HepG2 (cell line): Measurements from ENCODE around the gene OGFR. TPM values are rescaled to one million over a fixed set of nuclear protein-coding genes. Genes with fewer than 3 reads are reported as not detected.

Source experiments
- AGO2 ChIP-seq: fragments of 200-400 bp; formaldehyde crosslinking; optimal IDR thresholded peaks from 2 replicates; pipeline ENCODE3; 2017; ENCODE audit warnings: mild to moderate bottlenecking, low read depth, low read length, moderate library complexity
- BATF2 ChIP-seq: sonication (generic); formaldehyde crosslinking; IDR thresholded peaks from 2 replicates; pipeline ENCODE4 v1.8.0; 2022; ENCODE audit warnings: mild to moderate bottlenecking, missing genetic modification reagents, moderate library complexity
- PAX8 ChIP-seq: sonication (generic); formaldehyde crosslinking; IDR thresholded peaks from 2 replicates; pipeline ENCODE4 v1.8.0; 2022; ENCODE audit warnings: mild to moderate bottlenecking, missing genetic modification reagents, borderline replicate concordance
- SRY ChIP-seq: sonication (generic); formaldehyde crosslinking; IDR thresholded peaks from 2 replicates; pipeline ENCODE4 v1.8.0; 2022; ENCODE audit warnings: mild to moderate bottlenecking, missing genetic modification reagents
- TERF1 ChIP-seq: sonication (generic); formaldehyde crosslinking; IDR thresholded peaks from 2 replicates; pipeline ENCODE4 v1.8.0; 2022; ENCODE audit warnings: mild to moderate bottlenecking, missing genetic modification reagents, moderate library complexity
- THAP11 ChIP-seq: IDR thresholded peaks from 2 replicates; pipeline ENCODE4 v1.6.1; 2016; ENCODE audit warnings: missing biosample characterization, missing genetic modification reagents
- TMF1 ChIP-seq: sonication (generic); formaldehyde crosslinking; IDR thresholded peaks from 2 replicates; pipeline ENCODE4 v1.8.1; 2022; ENCODE audit warnings: low read depth, missing genetic modification reagents
- ZFYVE20 ChIP-seq: sonication (generic); formaldehyde crosslinking; IDR thresholded peaks from 2 replicates; pipeline ENCODE4 v1.8.0; 2023; ENCODE audit warnings: low read depth, mild to moderate bottlenecking, moderate library complexity, missing genetic modification reagents, borderline replicate concordance
- ZKSCAN5 ChIP-seq: sonication (generic); formaldehyde crosslinking; IDR thresholded peaks from 2 replicates; pipeline ENCODE4 v1.5.1; 2020; ENCODE audit warnings: mild to moderate bottlenecking, missing genetic modification reagents
- ZNF280B ChIP-seq: sonication (generic); formaldehyde crosslinking; IDR thresholded peaks from 2 replicates; pipeline ENCODE4 v1.5.0; 2020; ENCODE audit warnings: missing genetic modification reagents, mild to moderate bottlenecking, borderline replicate concordance
- ZNF430 ChIP-seq: sonication (generic); formaldehyde crosslinking; IDR thresholded peaks from 2 replicates; pipeline ENCODE4 v1.9.0; 2021; ENCODE audit warnings: mild to moderate bottlenecking, missing genetic modification reagents
- ZNF570 ChIP-seq: sonication (generic); formaldehyde crosslinking; IDR thresholded peaks from 2 replicates; pipeline ENCODE4 v1.4.0; 2020; ENCODE audit warnings: mild to moderate bottlenecking, missing genetic modification reagents, borderline replicate concordance
- ZNF589 ChIP-seq: sonication (generic); formaldehyde crosslinking; conservative IDR thresholded peaks from 2 replicates; pipeline ENCODE4 v1.8.0; 2022; ENCODE audit warnings: mild to moderate bottlenecking, moderate library complexity, missing genetic modification reagents
- ZNF746 ChIP-seq: sonication (generic); formaldehyde crosslinking; IDR thresholded peaks from 2 replicates; pipeline ENCODE4 v1.8.0; 2022; ENCODE audit warnings: mild to moderate bottlenecking, missing genetic modification reagents
- ZSCAN31 ChIP-seq: sonication (generic); formaldehyde crosslinking; IDR thresholded peaks from 2 replicates; pipeline ENCODE4 v1.5.0; 2020; ENCODE audit warnings: low read depth, mild to moderate bottlenecking, missing genetic modification reagents
- polyA plus RNA-seq, 8 experiments: library from polyadenylated mRNA; depleted of rRNA in 3 of 8; stranded (reverse) in 7 of 8; unstranded in 1 of 8; fragments of >200 nt; fragmentation: Illumina TruSeq in 4 of 8; extraction: Trizol in 4 of 8; gene quantifications; 2 replicates each; pipeline versions ENCODE4 v1.2.1 to v1.2.3, GENCODE V29; 2011 to 2016; ENCODE audit warnings: low read depth in 4 of 8, missing spikeins in 1 of 8, mixed read lengths in 1 of 8; ENCODE audit not compliant: insufficient read depth in 1 of 8
- total RNA-seq, 5 experiments: library from RNA; depleted of rRNA; stranded (reverse); fragments of >200 nt; fragmentation: Illumina TruSeq; extraction: Trizol; gene quantifications; 2 replicates each; pipeline ENCODE4 v1.2.3, GENCODE V29; 2016; ENCODE audit warnings: low read depth in 1 of 5
- TF ChIP-seq, protein P1 (sequence below): sonication (generic); formaldehyde crosslinking; IDR thresholded peaks from 2 replicates; pipeline ENCODE4 v1.4.0; 2020; ENCODE audit warnings: missing genetic modification reagents, mild to moderate bottlenecking, borderline replicate concordance
- TF ChIP-seq, protein P2 (sequence below), 2 experiments: sonication (generic) in 1 of 2; formaldehyde crosslinking in 1 of 2; IDR thresholded peaks; 2 replicates each; pipeline versions ENCODE4 v1.4.0 to v1.6.1; 2018 to 2020; ENCODE audit warnings: missing genetic modification reagents in 2 of 2, borderline replicate concordance in 1 of 2, low read depth in 1 of 2, mild to moderate bottlenecking in 1 of 2, missing biosample characterization in 1 of 2

The OGFR gene
- total and polyA plus RNA-seq, 2 of the 13 experiments (the other 11 are each of a cell fraction or from before 2014, with no cell fraction given): 47.7 to 81.8 TPM

DNA sequence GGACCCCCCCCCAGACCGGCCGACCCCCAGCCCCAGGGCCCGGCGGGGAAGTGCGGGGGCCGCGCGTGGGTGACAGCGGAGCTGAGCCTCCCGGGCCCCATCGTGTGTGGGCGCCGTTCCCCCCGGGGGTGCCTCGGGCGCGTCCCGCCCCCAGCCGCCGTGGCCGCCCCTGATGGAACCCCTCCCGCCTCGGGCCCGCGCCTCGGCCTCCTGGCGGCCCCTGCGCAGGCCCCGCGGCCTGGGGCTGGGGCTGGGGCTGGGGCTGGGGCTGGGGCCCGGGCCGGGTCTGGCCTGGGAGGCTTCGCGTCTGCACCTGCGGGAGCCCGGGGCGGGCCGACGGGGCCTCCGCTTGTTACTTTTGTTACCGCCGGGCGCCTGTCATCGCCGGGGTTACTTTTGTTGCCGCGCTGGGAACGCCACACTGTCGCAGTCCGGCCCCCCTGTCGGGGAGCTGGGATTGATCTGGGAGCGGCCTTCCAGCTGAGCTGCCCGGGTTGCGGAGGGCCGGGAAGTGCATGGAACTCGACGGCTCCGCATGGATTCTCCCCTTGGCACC lies 598 bp downstream of the OGFR start (continued):
- TF ChIP-seq TERF1 (CRISPR knock-in tag): peak; percentile 69; the same call in 1 of the 2 replicates
- TF ChIP-seq SRY (CRISPR knock-in tag): 0 out of 2 replicates have a peak, but pooled peaks have one; percentile 19
- TF ChIP-seq, protein P1, sequence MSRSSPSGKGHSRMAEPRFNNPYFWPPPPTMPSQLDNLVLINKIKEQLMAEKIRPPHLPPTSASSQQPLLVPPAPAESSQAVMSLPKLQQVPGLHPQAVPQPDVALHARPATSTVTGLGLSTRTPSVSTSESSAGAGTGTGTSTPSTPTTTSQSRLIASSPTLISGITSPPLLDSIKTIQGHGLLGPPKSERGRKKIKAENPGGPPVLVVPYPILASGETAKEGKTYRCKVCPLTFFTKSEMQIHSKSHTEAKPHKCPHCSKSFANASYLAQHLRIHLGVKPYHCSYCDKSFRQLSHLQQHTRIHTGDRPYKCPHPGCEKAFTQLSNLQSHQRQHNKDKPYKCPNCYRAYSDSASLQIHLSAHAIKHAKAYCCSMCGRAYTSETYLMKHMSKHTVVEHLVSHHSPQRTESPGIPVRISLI: peak; percentile 18; the same call in 1 of the 2 replicates
- TF ChIP-seq ZNF746 (CRISPR knock-in tag): 0 out of 2 replicates have a peak, but pooled peaks have one; percentile 40
- peak; percentile 81; the same call in 1 of the 2 replicates for TF ChIP-seq PAX8
- TF ChIP-seq, protein P2, sequence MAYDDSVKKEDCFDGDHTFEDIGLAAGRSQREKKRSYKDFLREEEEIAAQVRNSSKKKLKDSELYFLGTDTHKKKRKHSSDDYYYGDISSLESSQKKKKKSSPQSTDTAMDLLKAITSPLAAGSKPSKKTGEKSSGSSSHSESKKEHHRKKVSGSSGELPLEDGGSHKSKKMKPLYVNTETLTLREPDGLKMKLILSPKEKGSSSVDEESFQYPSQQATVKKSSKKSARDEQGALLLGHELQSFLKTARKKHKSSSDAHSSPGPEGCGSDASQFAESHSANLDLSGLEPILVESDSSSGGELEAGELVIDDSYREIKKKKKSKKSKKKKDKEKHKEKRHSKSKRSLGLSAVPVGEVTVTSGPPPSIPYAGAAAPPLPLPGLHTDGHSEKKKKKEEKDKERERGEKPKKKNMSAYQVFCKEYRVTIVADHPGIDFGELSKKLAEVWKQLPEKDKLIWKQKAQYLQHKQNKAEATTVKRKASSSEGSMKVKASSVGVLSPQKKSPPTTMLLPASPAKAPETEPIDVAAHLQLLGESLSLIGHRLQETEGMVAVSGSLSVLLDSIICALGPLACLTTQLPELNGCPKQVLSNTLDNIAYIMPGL (CRISPR knock-in tag; IDR thresholded peaks at IDR 0.05; ENCODE audit: borderline replicate concordance in 1 of 2, low read depth in 1 of 2): peak in 1 of 2 experiments; percentile 1; a peak in 1 of 4 replicates
- TF ChIP-seq BATF2 (CRISPR knock-in tag): 0 out of 2 replicates have a peak, but pooled peaks have one; percentile 4
- no peak for TF ChIP-seq THAP11 (CRISPR knock-in tag)
- 0 out of 2 replicates have a peak, but pooled peaks have one; percentile 27 for TF ChIP-seq ZKSCAN5 (CRISPR knock-in tag)
- peak; percentile 28; the same call in 1 of the 2 replicates for TF ChIP-seq ZNF280B
- TF ChIP-seq ZNF570 (CRISPR knock-in tag): peak; percentile 56; the same call in 1 of the 2 replicates
- peak; percentile 97 for TF ChIP-seq AGO2
- TF ChIP-seq TMF1: 0 out of 2 replicates have a peak, but pooled peaks have one; percentile 18
- TF ChIP-seq ZNF430 (CRISPR knock-in tag): 0 out of 2 replicates have a peak, but pooled peaks have one; percentile 19
- peak; percentile 1; the same call in 1 of the 2 replicates for TF ChIP-seq ZNF589 (CRISPR knock-in tag)
- peak; percentile 33; the same call in 1 of the 2 replicates for TF ChIP-seq ZSCAN31 (CRISPR knock-in tag)
- peak; percentile 85; the same call in 1 of the 2 replicates for TF ChIP-seq ZFYVE20 (CRISPR knock-in tag)
